ENCODE results near the gene ZNF263. TPM values are rescaled to one million over a fixed set of nuclear protein-coding genes. Genes with fewer than 3 reads are reported as not detected.

Gene ZNF263
- polyA plus RNA-seq, 1 donor, result 42.8 TPM

- Histone ChIP-seq H3K4me1 (ENCODE audit: control insufficient read depth, insufficient read depth, low read length) (peaks cover 3% of the 10 kb centered on the region), H3K27me3 (ENCODE audit: control insufficient read depth, insufficient read depth, low read length) (no peaks in the 10 kb centered on the region), H3K9me3 (ENCODE audit: control insufficient read depth, low read depth, low read length) (peaks cover 34% of the 10 kb centered on the region), H3K36me3 (ENCODE audit: control insufficient read depth, insufficient read depth, low read length) (peaks cover 43% of the 10 kb centered on the region), H3K27ac (ENCODE audit: low read length) (no peak overlapping the region), H3K4me3 (ENCODE audit: low read length) (peak overlapping the region; percentile 90)
- no CpG with 5 or more reads among the region's 6 CpGs for WGBS (ENCODE audit: insufficient coverage, low lambda C conversion rate)
- no peak for DNase-seq
Measured at GRCh38 chr16:3285131-3285530, 1.8 kb downstream of the ZNF263 start.

GRCh38 chr16:3289998-3290673, 6.8 kb downstream of the ZNF263 start:
- Histone ChIP-seq H3K4me1 (ENCODE audit: control insufficient read depth, insufficient read depth, low read length) (peaks cover under 1% of the 10 kb centered on the region), H3K27me3 (ENCODE audit: control insufficient read depth, insufficient read depth, low read length) (no peaks in the 10 kb centered on the region), H3K4me3 (ENCODE audit: low read length) (no peak overlapping the region), H3K27ac (ENCODE audit: low read length) (no peak overlapping the region), H3K9me3 (ENCODE audit: control insufficient read depth, low read depth, low read length) (peaks cover 69% of the 10 kb centered on the region), H3K36me3 (ENCODE audit: control insufficient read depth, insufficient read depth, low read length) (peaks cover 70% of the 10 kb centered on the region)
- WGBS (ENCODE audit: insufficient coverage, low lambda C conversion rate), result no CpG with 5 or more reads among the region's 16 CpGs
- no peak for DNase-seq

GRCh38 chr16:3292604-3293003, 9.3 kb downstream of the ZNF263 start:
- H3K36me3 ChIP-seq (ENCODE audit: control insufficient read depth, insufficient read depth, low read length), result peaks cover 49% of the 10 kb centered on the region
- no peak overlapping the region for H3K27ac ChIP-seq (ENCODE audit: low read length)
- WGBS (ENCODE audit: insufficient coverage, low lambda C conversion rate), result no CpG with 5 or more reads among the region's 3 CpGs

GRCh38 chr16:3295209-3295608, 11.9 kb downstream of the ZNF263 start:
- peaks cover 31% of the 10 kb centered on the region for H3K36me3 ChIP-seq (ENCODE audit: control insufficient read depth, insufficient read depth, low read length)
- no peak overlapping the region for H3K27ac ChIP-seq (ENCODE audit: low read length)
- no CpG with 5 or more reads among the region's 45 CpGs for WGBS (ENCODE audit: insufficient coverage, low lambda C conversion rate)
- DNase-seq, result no peak
- H3K4me1 ChIP-seq (ENCODE audit: control insufficient read depth, insufficient read depth, low read length), result no peaks in the 10 kb centered on the region
- no peaks in the 10 kb centered on the region for H3K27me3 ChIP-seq (ENCODE audit: control insufficient read depth, insufficient read depth, low read length)
- H3K4me3 ChIP-seq (ENCODE audit: low read length), result no peak overlapping the region
- peaks cover 64% of the 10 kb centered on the region for H3K9me3 ChIP-seq (ENCODE audit: control insufficient read depth, low read depth, low read length)

More at GRCh38 chr16:3292604-3293003, 9.3 kb downstream of the ZNF263 start:
- H3K4me1 ChIP-seq (ENCODE audit: control insufficient read depth, insufficient read depth, low read length), result no peaks in the 10 kb centered on the region
- no peak for DNase-seq
- no peaks in the 10 kb centered on the region for H3K27me3 ChIP-seq (ENCODE audit: control insufficient read depth, insufficient read depth, low read length)
- H3K9me3 ChIP-seq (ENCODE audit: control insufficient read depth, low read depth, low read length), result peaks cover 83% of the 10 kb centered on the region
- H3K4me3 ChIP-seq (ENCODE audit: low read length), result no peak overlapping the region

- 92% methylated on average over 2 of the region's 13 CpGs for WGBS (ENCODE audit: insufficient coverage, low lambda C conversion rate)
- no peaks in the 10 kb centered on the region for H3K4me1 ChIP-seq (ENCODE audit: control insufficient read depth, insufficient read depth, low read length)
- no peak overlapping the region for H3K27ac ChIP-seq (ENCODE audit: low read length)
- no peak overlapping the region for H3K4me3 ChIP-seq (ENCODE audit: low read length)
- no peak for DNase-seq
- no peaks in the 10 kb centered on the region for H3K27me3 ChIP-seq (ENCODE audit: control insufficient read depth, insufficient read depth, low read length)
- peaks cover 27% of the 10 kb centered on the region for H3K36me3 ChIP-seq (ENCODE audit: control insufficient read depth, insufficient read depth, low read length)
- H3K9me3 ChIP-seq (ENCODE audit: control insufficient read depth, low read depth, low read length), result peaks cover 58% of the 10 kb centered on the region
Measured at GRCh38 chr16:3295783-3296182, 12.5 kb downstream of the ZNF263 start.

GRCh38 chr16:3304370-3304769, 21.1 kb downstream of the ZNF263 start:
- 57% methylated on average over 1 of the region's 4 CpGs for WGBS (ENCODE audit: insufficient coverage, low lambda C conversion rate)
- peaks cover 29% of the 10 kb centered on the region for H3K36me3 ChIP-seq (ENCODE audit: control insufficient read depth, insufficient read depth, low read length)

GRCh38 chr16:3305109-3306068, 22.1 kb downstream of the ZNF263 start, which contains the start of the genes TIGD7 and ZNF75A:
Gene TIGD7 (minus strand): TSS chr16:3305430. CDS start chr16:3300614, 4,816 bp downstream.
Gene ZNF75A (plus strand): TSS chr16:3305497. CDS start chr16:3308429, 2,932 bp downstream.
- peak; percentile 91 to 98 for DNase-seq
- no CpG with 5 or more reads among the region's 103 CpGs for WGBS (ENCODE audit: insufficient coverage, low lambda C conversion rate)
- Histone ChIP-seq H3K9me3 (ENCODE audit: control insufficient read depth, low read depth, low read length) (peaks cover 60% of the 10 kb centered on the region), H3K27me3 (ENCODE audit: control insufficient read depth, insufficient read depth, low read length) (no peaks in the 10 kb centered on the region), H3K27ac (ENCODE audit: low read length) (peak within 1 kb of the TSS; percentile 92), H3K36me3 (ENCODE audit: control insufficient read depth, insufficient read depth, low read length) (peaks cover 28% of the 10 kb centered on the region), H3K4me1 (ENCODE audit: control insufficient read depth, insufficient read depth, low read length) (peaks cover 4% of the 10 kb centered on the region), H3K4me3 (ENCODE audit: low read length) (peak within 1 kb of the TSS; percentile 77)

More at GRCh38 chr16:3304370-3304769, 21.1 kb downstream of the ZNF263 start:
- H3K27me3 ChIP-seq (ENCODE audit: control insufficient read depth, insufficient read depth, low read length), result no peaks in the 10 kb centered on the region
- no peak overlapping the region for H3K27ac ChIP-seq (ENCODE audit: low read length)
- H3K4me3 ChIP-seq (ENCODE audit: low read length), result peak overlapping the region; percentile 77
- H3K4me1 ChIP-seq (ENCODE audit: control insufficient read depth, insufficient read depth, low read length), result peaks cover 4% of the 10 kb centered on the region
- H3K9me3 ChIP-seq (ENCODE audit: control insufficient read depth, low read depth, low read length), result peaks cover 50% of the 10 kb centered on the region
- DNase-seq, result no peak

GRCh38 chr16:3306078-3306477, 22.8 kb downstream of the ZNF263 start:
- peaks cover 4% of the 10 kb centered on the region for H3K4me1 ChIP-seq (ENCODE audit: control insufficient read depth, insufficient read depth, low read length)
- H3K9me3 ChIP-seq (ENCODE audit: control insufficient read depth, low read depth, low read length), result peaks cover 66% of the 10 kb centered on the region
- H3K27me3 ChIP-seq (ENCODE audit: control insufficient read depth, insufficient read depth, low read length), result no peaks in the 10 kb centered on the region
- peaks cover 24% of the 10 kb centered on the region for H3K36me3 ChIP-seq (ENCODE audit: control insufficient read depth, insufficient read depth, low read length)
- H3K4me3 ChIP-seq (ENCODE audit: low read length), result peak overlapping the region; percentile 77
- peak overlapping the region; percentile 92 for H3K27ac ChIP-seq (ENCODE audit: low read length)
- no peak for DNase-seq
- 61% methylated on average over 3 of the region's 11 CpGs for WGBS (ENCODE audit: insufficient coverage, low lambda C conversion rate)

- Histone ChIP-seq H3K27me3 (ENCODE audit: control insufficient read depth, insufficient read depth, low read length) (no peaks in the 10 kb centered on the region), H3K36me3 (ENCODE audit: control insufficient read depth, insufficient read depth, low read length) (peaks cover 51% of the 10 kb centered on the region), H3K4me3 (ENCODE audit: low read length) (no peak overlapping the region), H3K4me1 (ENCODE audit: control insufficient read depth, insufficient read depth, low read length) (no peaks in the 10 kb centered on the region), H3K27ac (ENCODE audit: low read length) (no peak overlapping the region), H3K9me3 (ENCODE audit: control insufficient read depth, low read depth, low read length) (peaks cover 70% of the 10 kb centered on the region)
- DNase-seq, result no peak
- no CpG with 5 or more reads among the region's 4 CpGs for WGBS (ENCODE audit: insufficient coverage, low lambda C conversion rate)
Measured at GRCh38 chr16:3311496-3311895, 28.2 kb downstream of the ZNF263 start.

- 100% methylated on average over 1 of the region's 3 CpGs for WGBS (ENCODE audit: insufficient coverage, low lambda C conversion rate)
- Histone ChIP-seq H3K4me3 (ENCODE audit: low read length) (no peak overlapping the region), H3K27me3 (ENCODE audit: control insufficient read depth, insufficient read depth, low read length) (no peaks in the 10 kb centered on the region), H3K4me1 (ENCODE audit: control insufficient read depth, insufficient read depth, low read length) (no peaks in the 10 kb centered on the region), H3K36me3 (ENCODE audit: control insufficient read depth, insufficient read depth, low read length) (peaks cover 44% of the 10 kb centered on the region), H3K27ac (ENCODE audit: low read length) (no peak overlapping the region), H3K9me3 (ENCODE audit: control insufficient read depth, low read depth, low read length) (peaks cover 72% of the 10 kb centered on the region)
- DNase-seq, result no peak
Measured at GRCh38 chr16:3317315-3317999, 34.2 kb downstream of the ZNF263 start.
